GM12864 (cell line): ENCODE results near the gene OR2A12.
"Not testable (repeated sequence)": the region's sequence is repeated elsewhere in the genome, so short reads cannot be mapped to it uniquely, and the experiment has no call there.

ENCODE experiments used
- DNase-seq: peaks from one replicate; pipeline ENCODE4 v3.0.0-alpha.2; 2011; ENCODE audit warnings: low read depth
- H3K4me3 ChIP-seq: 2 replicates; pipeline ENCODE4 v1.5.1; 2011; ENCODE audit warnings: mild to moderate bottlenecking, low read depth, low read length, control low read depth
- CTCF ChIP-seq: IDR thresholded peaks from 2 replicates; pipeline ENCODE4 v1.5.1; 2011; ENCODE audit warnings: low read depth, mild to moderate bottlenecking, moderate library complexity, low read length, control low read depth, inconsistent platforms; ENCODE audit errors: missing control alignments

OR2A12 gene

DNA sequence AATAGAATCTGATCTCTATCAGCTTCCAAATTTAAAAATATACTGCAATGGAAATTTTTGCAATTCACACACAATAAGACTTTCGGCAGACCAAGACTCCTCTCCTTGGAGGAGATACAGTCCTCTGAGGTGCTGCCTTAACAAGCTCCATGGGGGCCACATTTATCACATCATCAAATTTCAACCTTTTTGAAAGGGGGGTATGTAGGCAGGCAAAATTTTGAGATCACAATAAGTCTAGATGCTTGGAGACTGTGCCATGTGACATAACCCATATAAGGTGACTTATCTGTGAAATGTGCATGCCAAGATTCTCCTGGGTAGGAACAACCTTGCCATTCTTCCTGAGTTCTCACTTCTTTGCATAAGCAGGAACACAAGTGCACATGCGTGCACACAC lies at the start of gene OR2A12:
OR2A12 (plus strand) TSS at position 301 of the 400 bp plus-strand sequence. CDS start 8,830 bp downstream, outside the sequence.
- TF ChIP-seq CTCF: no peak
- H3K4me3 ChIP-seq: no peak within 1 kb of the TSS
- no peak for DNase-seq

- H3K4me3 ChIP-seq: no peak overlapping the region
- TF ChIP-seq CTCF: no peak
- DNase-seq: no peak
These were observed 49.7 kb upstream of the OR2A12 start for GRCh38 chr7:144036302-144036885.

DNA sequence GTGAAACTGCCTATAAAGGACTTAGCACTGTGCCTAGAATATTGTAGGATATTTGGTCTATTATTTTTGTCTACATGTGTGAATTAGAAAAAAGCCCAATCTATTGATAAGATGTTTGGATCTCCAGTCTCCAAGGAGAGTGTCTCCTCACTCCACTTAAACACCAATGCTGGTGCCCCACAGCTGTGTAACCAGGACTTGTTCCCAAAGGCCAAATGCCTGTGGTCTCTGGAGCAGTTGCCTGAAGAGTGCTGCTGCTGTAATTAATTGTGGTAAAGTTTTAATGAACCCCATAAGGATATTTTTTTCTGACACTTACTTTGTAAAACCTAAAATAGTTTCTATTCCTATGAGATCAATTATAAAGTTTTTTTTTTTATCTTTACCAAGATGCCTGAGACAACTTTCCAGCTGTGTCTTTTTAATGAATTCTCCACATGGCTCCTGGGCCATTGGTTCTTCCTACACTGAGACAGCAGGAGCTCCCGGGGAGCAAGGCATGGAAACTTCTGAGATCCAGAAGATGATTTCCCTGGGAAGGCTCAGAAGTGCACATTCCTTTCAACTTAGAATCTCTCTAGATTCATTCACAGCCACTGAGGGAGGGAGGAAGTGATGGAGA lies 48.6 kb upstream of the OR2A12 start:
- no peak overlapping the region for H3K4me3 ChIP-seq
- DNase-seq: no peak
- TF ChIP-seq CTCF: no peak

DNA sequence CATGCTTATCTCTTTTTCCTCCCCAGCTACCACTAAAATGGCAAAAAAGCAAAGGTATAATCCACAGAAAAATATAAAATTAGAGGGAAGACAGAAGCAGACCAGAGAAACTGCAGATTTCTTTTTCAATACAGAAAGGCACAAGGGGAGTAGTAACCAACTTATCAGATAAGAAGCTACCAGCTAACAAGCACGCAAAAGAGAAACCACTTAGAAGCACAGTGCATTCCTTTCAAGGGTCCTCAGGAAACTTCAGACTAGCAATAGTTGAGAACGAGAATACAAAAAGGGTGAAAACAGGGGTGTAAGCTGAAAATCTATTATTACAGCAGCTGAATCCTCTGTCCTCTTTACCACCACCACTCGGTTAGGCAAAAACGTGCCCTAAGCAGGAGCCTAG lies 47.2 kb upstream of the OR2A12 start:
- no peak overlapping the region for H3K4me3 ChIP-seq
- no peak for DNase-seq
- no peak for TF ChIP-seq CTCF

DNA sequence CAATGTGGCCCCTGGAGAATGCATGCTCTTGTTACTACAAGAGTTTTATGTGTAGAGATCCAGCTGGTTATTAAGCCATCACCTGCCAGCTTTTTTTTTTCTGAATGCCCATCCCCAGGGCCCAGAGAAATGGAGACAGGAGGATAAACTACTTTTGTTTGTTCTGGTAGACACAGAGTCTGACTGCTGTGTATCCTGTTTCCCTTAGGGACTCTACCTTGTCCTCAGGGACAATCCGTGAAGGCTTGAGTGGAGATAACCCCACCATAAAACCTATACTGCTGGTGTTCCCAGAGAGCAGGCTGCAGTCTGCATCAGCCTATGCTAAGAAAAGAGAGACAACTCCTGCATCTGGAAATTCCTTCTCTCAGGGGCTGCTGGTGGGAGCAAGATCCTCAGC lies 37.4 kb upstream of the OR2A12 start, which contains the start of gene OR2A5:
OR2A5 (plus strand) TSS at position 301 of the 400 bp plus-strand sequence. CDS start 1,454 bp downstream, outside the sequence.
- DNase-seq: no peak
- no peak for TF ChIP-seq CTCF
- H3K4me3 ChIP-seq: no peak within 1 kb of the TSS

DNA sequence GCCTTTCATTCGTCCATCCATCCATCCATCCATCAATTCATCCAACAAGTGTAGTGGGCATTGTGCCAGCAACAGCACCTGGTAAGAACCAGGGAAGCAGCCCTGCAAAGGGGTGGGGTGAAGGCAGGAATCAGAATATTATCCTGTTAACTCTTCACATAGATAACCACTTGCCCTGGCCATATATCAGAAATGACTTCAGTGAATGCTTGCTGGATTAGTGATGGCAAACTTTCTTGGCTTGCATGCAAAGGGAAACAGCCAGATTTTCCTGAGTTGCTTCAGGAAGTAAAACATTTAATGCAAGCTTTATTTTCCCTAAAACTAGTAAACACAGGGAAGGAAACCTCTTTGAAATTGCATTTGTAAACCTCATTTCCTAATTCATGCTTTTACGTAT lies 36.6 kb upstream of the OR2A12 start:
- no peak for DNase-seq
- TF ChIP-seq CTCF: no peak
- no peak overlapping the region for H3K4me3 ChIP-seq

DNA sequence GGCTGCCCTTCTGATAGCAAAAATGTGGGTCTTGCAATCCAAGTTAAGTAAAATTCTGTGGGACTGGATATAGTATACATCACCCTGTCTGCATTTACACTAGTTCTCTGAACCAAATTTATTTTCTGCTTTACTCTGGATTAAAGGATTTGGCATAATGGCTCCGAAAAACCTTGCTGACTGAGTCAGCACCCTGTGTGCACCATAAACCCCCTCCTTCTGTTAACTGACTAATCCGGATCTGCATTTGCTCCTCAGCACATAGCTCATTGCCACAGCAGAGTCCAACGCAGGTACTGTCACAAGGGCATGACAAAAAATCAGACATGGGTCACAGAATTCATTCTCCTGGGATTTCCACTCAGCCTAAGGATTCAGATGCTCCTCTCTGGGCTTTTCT lies 36.0 kb upstream of the OR2A12 start:
- DNase-seq: no peak
- no peak for TF ChIP-seq CTCF
- no peak overlapping the region for H3K4me3 ChIP-seq

DNA sequence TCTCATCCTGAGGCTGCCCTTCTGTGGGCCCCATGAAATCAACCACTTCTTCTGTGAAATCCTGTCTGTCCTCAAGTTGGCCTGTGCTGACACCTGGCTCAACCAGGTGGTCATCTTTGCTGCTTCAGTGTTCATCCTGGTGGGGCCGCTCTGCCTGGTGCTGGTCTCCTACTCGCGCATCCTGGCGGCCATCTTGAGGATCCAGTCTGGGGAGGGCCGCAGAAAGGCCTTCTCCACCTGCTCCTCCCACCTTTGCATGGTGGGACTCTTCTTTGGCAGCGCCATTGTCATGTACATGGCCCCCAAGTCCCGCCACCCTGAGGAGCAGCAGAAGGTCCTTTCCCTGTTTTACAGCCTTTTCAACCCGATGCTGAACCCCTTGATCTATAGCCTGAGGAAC lies 35.2 kb upstream of the OR2A12 start:
- not testable (repeated sequence) for DNase-seq, H3K4me3 ChIP-seq
